ENCODE results near the gene MEGF8. TPM values are rescaled to one million over a fixed set of nuclear protein-coding genes. Genes with fewer than 3 reads are reported as not detected.

The MEGF8 gene
- total RNA-seq, 1 donor from 2014 or later = 72.8 TPM

DNA sequence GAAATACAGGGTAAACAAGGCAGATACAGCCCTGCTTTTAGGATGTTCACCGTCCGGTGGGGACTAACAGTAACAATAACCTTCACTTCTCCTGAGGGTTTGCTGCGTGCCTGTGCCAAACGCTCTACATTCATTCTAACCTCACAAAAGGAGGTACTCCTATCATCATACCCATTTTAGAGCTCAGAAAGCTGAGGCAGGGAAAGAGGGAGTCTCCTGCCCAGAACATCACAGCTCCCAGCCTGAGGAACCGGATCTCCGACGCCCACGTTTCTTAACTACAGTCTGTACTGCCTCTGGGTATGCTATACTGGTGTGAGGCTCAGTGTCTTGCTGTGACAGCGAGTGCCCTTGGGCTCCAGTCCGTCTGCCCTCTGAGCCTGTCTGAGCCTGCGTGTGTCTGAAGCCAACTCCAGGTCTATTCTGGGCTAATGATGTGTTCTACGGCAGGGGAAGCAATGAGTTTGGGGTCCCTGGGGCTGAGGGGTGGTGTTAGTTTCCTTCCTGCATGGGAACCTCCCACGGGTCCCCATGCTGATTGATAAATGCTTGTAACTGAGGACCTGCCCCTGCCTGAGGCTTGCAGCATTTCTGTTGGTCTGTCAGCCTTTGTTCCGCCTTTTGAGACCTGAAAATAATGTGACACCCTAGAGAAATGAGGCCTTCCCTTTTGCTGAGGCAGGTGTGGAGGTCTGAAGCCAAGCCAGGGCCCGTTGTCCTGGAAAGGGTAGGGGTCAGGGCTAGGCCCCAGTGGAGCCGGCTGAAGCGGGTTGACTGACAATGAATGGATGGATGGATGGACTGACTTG, 96.9 kb downstream of the MEGF8 start:
- Mint-ChIP-seq H3K4me3 (ENCODE audit: unreplicated experiment) (peak overlapping the region; percentile 98), H3K27me3 (ENCODE audit: unreplicated experiment) (peaks cover 21% of the 10 kb centered on the region), H3K9me3 (ENCODE audit: unreplicated experiment) (peaks cover 18% of the 10 kb centered on the region), H3K4me1 (ENCODE audit: low read depth, unreplicated experiment) (peaks cover 32% of the 10 kb centered on the region), H3K36me3 (ENCODE audit: unreplicated experiment) (no peaks in the 10 kb centered on the region), H3K27ac (ENCODE audit: unreplicated experiment) (peak overlapping the region; percentile 95)
- DNase-seq = peak; percentile 43
- TF ChIP-seq, protein P1, sequence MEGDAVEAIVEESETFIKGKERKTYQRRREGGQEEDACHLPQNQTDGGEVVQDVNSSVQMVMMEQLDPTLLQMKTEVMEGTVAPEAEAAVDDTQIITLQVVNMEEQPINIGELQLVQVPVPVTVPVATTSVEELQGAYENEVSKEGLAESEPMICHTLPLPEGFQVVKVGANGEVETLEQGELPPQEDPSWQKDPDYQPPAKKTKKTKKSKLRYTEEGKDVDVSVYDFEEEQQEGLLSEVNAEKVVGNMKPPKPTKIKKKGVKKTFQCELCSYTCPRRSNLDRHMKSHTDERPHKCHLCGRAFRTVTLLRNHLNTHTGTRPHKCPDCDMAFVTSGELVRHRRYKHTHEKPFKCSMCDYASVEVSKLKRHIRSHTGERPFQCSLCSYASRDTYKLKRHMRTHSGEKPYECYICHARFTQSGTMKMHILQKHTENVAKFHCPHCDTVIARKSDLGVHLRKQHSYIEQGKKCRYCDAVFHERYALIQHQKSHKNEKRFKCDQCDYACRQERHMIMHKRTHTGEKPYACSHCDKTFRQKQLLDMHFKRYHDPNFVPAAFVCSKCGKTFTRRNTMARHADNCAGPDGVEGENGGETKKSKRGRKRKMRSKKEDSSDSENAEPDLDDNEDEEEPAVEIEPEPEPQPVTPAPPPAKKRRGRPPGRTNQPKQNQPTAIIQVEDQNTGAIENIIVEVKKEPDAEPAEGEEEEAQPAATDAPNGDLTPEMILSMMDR (IDR thresholded peaks at IDR 0.05; ENCODE audit: partially characterized antibody, unreplicated experiment) = no peak

DNA sequence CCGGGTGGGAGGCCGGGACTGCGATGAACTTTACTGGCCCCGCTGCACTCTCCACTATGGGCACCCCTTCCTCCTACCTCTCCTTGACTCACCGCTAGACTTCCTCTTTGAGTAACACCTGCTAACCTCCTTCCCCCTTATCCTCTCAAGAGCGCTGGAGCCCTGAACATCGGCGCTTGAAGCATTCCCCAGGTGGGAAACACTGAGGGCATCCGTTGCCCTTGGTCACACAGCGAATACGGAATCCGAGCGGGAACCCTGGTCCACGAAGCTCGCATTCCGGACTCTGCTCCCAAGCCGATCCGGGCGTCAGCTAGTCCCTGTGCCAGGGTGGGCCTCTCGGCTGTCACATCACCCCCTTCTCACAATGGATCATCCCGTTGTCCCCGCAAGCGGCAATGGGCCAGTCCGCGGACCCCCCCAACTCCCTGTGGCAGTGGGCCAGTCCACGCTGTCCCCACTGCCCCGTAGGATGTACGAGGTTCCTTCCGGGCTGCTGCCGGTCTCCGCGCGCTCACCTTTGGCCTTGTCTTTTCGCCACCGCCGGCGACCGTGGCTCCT, 97.5 kb downstream of the MEGF8 start:
- Mint-ChIP-seq H3K36me3 (ENCODE audit: unreplicated experiment) (no peaks in the 10 kb centered on the region), H3K9me3 (ENCODE audit: unreplicated experiment) (peaks cover 18% of the 10 kb centered on the region), H3K27ac (ENCODE audit: unreplicated experiment) (peak overlapping the region; percentile 95), H3K4me1 (ENCODE audit: low read depth, unreplicated experiment) (peaks cover 36% of the 10 kb centered on the region), H3K27me3 (ENCODE audit: unreplicated experiment) (peaks cover 21% of the 10 kb centered on the region), H3K4me3 (ENCODE audit: unreplicated experiment) (peak overlapping the region; percentile 98)
- peak; percentile 80 for DNase-seq
- TF ChIP-seq, protein P1 (IDR thresholded peaks at IDR 0.05; ENCODE audit: partially characterized antibody, unreplicated experiment) = no peak

DNA sequence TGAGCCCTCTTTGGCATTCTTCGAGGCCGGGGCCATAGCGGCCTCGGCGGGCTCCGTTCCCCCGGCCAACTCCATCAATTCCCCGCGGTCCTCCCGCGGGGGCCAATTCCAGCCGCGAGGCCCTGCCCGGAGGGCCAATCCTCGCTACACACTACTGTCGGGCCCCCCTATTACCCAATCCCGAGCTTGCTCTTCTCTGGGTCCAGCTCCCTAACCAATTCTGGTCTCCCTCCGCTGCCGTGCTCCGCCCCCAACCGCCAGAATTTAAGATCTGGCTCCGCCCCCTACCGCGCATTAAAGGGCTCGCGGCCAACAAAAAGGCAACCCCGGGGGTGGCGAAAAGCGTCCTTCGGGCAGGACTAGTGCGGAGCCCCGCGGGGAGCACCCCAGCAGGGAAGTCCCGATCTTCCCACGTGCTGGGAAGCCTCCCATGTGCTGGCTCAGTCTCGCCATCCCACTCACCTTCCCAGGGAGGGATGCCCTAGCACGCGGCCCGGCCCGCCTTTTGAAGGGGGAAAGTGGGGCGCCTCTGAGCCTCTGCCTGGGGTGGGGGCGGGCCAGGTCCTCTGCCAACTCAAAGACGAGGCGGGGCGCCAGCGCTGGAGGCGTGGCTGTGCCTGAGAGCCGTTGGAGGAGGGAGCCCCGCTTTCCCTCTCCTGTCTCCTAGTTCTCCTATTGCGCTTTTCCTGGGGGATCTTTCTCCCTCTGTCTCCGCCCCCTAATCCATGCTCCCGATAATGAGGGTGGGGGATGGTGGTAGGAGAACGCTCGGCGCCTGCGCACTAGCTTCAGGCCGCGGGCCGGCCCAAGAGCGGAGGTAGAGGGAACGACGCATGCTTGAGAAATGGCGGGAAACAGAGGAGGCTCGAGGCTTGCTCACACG, 98.3 kb downstream of the MEGF8 start:
- peak; percentile 90 for DNase-seq

GRCh38 chr19:42424345-42424707, 98.9 kb downstream of the MEGF8 start:
- TF ChIP-seq, protein P1 (IDR thresholded peaks at IDR 0.05; ENCODE audit: partially characterized antibody, unreplicated experiment) = no peak
- Mint-ChIP-seq H3K36me3 (ENCODE audit: unreplicated experiment) (no peaks in the 10 kb centered on the region), H3K4me3 (ENCODE audit: unreplicated experiment) (peak overlapping the region; percentile 98), H3K9me3 (ENCODE audit: unreplicated experiment) (peaks cover 18% of the 10 kb centered on the region), H3K27me3 (ENCODE audit: unreplicated experiment) (peaks cover 21% of the 10 kb centered on the region), H3K4me1 (ENCODE audit: low read depth, unreplicated experiment) (peaks cover 36% of the 10 kb centered on the region), H3K27ac (ENCODE audit: unreplicated experiment) (no peak overlapping the region)
- DNase-seq = no peak

More for the DNA sequence above, 98.3 kb downstream of the MEGF8 start:
- peaks cover 18% of the 10 kb centered on the region for H3K9me3 Mint-ChIP-seq (ENCODE audit: unreplicated experiment)
- H3K36me3 Mint-ChIP-seq (ENCODE audit: unreplicated experiment) = no peaks in the 10 kb centered on the region
- H3K4me1 Mint-ChIP-seq (ENCODE audit: low read depth, unreplicated experiment) = peaks cover 36% of the 10 kb centered on the region
- peaks cover 21% of the 10 kb centered on the region for H3K27me3 Mint-ChIP-seq (ENCODE audit: unreplicated experiment)
- H3K4me3 Mint-ChIP-seq (ENCODE audit: unreplicated experiment) = peak overlapping the region; percentile 98
- peak overlapping the region; percentile 95 for H3K27ac Mint-ChIP-seq (ENCODE audit: unreplicated experiment)
- TF ChIP-seq, protein P1 (IDR thresholded peaks at IDR 0.05; ENCODE audit: partially characterized antibody, unreplicated experiment) = no peak
